Activated T-cell treated with anti-CD3 and anti-CD28 coated beads, Interleukin-2, amount 50 U/mL, for 24 hours (primary cell): ENCODE data around the gene IL34.

Experiments
- DNase-seq: peaks from one replicate; pipeline ENCODE4 v3.0.0-alpha.2; 2020
- H3K27ac Mint-ChIP-seq: 2 replicates; pipeline ENCODE4 v1.8.0; 2020; ENCODE audit warnings: mild to moderate bottlenecking, mixed read lengths
- H3K27me3 Mint-ChIP-seq: 2 replicates; pipeline ENCODE4 v1.8.0; 2020; ENCODE audit warnings: mixed read lengths
- H3K36me3 Mint-ChIP-seq: 2 replicates; pipeline ENCODE4 v1.8.0; 2020; ENCODE audit warnings: low read depth, mixed read lengths
- H3K4me1 Mint-ChIP-seq: 2 replicates; pipeline ENCODE4 v1.8.0; 2020; ENCODE audit warnings: low read depth, mixed read lengths
- H3K4me3 Mint-ChIP-seq: 2 replicates; pipeline ENCODE4 v1.8.0; 2020; ENCODE audit warnings: mild to moderate bottlenecking, moderate library complexity, mixed read lengths
- H3K9me3 Mint-ChIP-seq: 2 replicates; pipeline ENCODE4 v1.8.0; 2020; ENCODE audit warnings: mixed read lengths

Gene IL34

DNA sequence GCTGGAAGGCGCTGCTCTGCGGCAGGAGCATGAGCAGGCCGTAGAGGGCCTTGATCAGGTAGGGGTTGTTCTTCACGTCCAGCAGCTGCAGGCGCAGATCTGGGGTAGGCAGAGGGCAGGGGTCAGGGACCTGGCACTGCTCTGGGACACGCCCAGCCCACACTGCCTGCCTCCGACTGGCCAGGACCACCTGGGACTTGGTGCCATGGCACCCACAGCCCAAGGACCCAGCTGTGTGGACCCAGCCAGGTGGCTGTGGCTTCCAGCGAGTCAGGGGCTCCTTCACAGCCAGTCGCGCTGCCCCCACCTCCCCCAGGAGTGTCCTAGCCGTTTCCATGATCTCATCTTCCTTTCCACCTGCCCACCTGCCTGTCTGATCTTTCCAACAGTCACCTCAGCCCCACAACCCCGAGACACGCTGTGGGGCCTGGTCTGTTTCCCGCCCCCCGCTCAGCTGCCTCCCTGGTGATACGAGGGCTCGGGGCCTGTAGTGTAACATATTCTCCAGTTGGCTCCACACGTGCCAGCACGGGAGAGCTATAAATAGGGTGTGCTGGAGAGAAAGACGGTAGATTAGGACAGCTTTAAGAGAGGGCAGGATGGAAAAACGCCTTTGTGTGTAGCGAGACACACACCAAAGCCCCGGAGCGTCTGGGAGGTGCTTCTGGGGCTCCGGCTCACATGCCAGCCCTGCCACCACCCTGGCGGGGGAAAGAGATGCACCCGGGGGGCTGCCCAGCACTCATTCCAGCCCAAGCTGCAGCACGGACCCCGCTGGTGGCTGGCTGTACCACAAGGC, 46.7 kb downstream of the IL34 start:
- peaks cover 23% of the 10 kb centered on the region for H3K4me1 Mint-ChIP-seq
- peaks cover 16% of the 10 kb centered on the region for H3K36me3 Mint-ChIP-seq
- DNase-seq = no peak
- no peaks in the 10 kb centered on the region for H3K27me3 Mint-ChIP-seq
- no peak overlapping the region for H3K4me3 Mint-ChIP-seq
- H3K27ac Mint-ChIP-seq = peak overlapping the region; percentile 39
- H3K9me3 Mint-ChIP-seq = no peaks in the 10 kb centered on the region

DNA sequence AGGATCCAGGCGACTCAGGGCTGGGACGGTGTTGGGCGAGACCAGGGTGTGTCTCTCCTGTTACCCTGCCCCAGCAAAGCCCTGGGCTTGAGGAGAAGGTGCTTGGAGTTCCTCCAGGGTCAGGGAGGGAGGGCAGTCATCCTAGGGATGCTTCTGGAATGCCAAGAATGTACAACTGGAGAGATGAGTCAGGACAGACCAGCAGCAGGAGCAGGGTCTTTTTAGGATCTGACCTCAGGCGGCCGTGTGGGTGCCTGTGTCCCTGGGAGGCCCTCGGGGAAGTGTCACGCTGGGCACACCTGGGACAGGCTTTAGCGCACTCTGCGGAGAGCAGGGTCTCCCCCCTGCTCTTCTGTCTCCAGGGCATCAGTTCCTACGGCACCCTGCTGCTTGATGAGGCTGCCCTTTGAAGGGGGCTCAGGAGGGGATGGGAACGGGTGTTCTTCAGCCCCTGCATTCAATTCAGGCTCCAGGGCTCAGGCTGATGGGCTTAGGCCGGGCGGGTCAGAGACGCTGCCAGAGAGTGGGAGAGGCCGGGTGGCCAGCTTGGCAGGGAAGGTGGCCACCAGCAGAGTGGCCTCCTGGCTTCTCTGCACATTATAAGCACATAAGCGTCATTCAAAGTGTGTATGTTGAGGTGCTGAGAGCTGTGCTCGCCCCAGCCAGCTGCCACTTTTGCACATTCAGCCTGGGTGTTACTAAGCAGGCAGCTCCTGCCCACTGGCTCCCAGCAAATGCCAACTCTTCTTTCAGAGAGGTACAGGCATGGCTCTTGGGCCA, 47.9 kb downstream of the IL34 start:
- Mint-ChIP-seq H3K27ac (no peak overlapping the region), H3K4me3 (no peak overlapping the region), H3K36me3 (peaks cover 25% of the 10 kb centered on the region), H3K9me3 (no peaks in the 10 kb centered on the region), H3K27me3 (no peaks in the 10 kb centered on the region), H3K4me1 (peaks cover 26% of the 10 kb centered on the region)
- DNase-seq = no peak

DNA sequence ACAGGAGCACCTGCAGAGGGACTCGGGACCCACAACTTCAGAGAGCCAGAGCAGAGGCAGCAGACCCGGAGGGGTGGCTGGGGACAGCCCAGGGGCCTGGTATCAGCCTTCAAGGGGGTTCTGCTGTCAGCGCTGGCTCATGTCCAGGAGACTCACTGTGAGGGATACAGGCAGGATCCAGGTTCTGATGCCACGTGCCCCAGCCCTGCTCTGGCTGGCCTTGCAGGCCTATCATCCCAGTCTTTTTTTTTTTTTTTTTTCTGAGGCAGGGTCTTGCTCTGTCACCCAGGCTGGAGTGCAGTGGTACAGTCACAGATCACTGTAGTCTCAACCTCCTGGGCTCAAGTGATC, 48.5 kb downstream of the IL34 start:
- Mint-ChIP-seq H3K27ac (no peak overlapping the region), H3K36me3 (peaks cover 30% of the 10 kb centered on the region), H3K4me1 (peaks cover 26% of the 10 kb centered on the region)

DNA sequence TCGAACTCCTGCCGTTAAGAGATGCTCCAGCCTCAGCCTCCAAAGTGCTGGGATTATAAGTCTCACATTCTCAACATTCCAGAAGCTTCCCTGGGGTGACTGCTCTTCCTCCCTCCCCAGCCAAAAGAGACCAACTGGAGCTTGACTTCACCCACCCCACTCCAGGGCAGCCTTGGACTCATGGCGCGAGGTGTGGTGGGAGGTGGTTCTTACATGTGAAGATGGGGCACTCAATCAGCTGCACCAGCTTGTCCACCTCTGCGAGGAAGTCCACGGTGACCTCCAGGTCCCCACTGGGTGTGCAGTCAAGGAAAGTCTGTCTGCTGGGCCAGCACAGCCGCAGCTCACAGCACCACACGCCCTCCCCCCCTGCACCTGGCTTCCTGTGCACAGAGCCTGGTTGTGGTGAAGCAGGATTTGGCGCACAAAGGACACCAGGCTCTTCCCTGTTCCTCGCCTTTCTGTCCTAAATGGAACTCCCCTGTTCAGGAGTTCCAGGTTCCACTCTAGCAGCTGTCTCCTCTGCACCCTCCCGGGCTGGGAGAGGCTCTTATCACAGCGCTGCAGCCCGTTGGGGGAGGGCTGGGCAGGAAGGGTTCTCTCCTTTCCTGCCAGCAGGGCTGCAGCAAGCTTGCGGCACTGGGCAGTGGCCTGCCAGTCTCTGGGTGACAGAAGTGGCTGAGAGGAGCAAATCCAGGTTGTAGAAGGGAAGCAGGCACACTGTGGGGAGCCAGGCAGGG, 49.1 kb downstream of the IL34 start:
- H3K4me3 Mint-ChIP-seq = no peak overlapping the region
- peaks cover 26% of the 10 kb centered on the region for H3K4me1 Mint-ChIP-seq
- DNase-seq = no peak
- peak overlapping the region; percentile 63 for H3K27ac Mint-ChIP-seq
- no peaks in the 10 kb centered on the region for H3K9me3 Mint-ChIP-seq
- H3K36me3 Mint-ChIP-seq = peaks cover 32% of the 10 kb centered on the region
- H3K27me3 Mint-ChIP-seq = no peaks in the 10 kb centered on the region

More for the DNA sequence above, 48.5 kb downstream of the IL34 start:
- Mint-ChIP-seq H3K4me3 (no peak overlapping the region), H3K27me3 (no peaks in the 10 kb centered on the region), H3K9me3 (no peaks in the 10 kb centered on the region)
- DNase-seq = no peak

DNA sequence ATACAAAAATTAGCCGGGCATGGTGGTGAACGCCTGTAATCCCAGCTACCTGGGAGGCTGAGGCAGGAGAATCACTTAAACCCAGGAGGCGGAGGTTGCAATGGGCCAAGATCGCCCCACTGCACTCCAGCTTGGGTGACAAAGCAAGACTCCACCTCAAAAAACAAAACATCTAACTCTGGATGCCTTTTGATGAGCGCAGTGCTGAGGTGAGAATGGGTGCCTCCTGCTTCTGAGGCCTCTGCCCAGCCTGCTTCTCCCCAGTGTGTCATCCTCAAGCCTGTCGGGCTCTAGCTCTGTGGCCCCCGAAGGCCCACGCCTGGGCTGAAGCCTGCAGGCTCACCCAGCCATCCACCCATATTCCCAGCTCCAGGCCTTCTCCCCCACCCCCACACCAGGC, 50.0 kb downstream of the IL34 start:
- Mint-ChIP-seq H3K4me1 (peaks cover 26% of the 10 kb centered on the region), H3K36me3 (peaks cover 34% of the 10 kb centered on the region), H3K27me3 (no peaks in the 10 kb centered on the region), H3K4me3 (no peak overlapping the region), H3K9me3 (no peaks in the 10 kb centered on the region), H3K27ac (peak overlapping the region; percentile 72)
- DNase-seq = no peak

DNA sequence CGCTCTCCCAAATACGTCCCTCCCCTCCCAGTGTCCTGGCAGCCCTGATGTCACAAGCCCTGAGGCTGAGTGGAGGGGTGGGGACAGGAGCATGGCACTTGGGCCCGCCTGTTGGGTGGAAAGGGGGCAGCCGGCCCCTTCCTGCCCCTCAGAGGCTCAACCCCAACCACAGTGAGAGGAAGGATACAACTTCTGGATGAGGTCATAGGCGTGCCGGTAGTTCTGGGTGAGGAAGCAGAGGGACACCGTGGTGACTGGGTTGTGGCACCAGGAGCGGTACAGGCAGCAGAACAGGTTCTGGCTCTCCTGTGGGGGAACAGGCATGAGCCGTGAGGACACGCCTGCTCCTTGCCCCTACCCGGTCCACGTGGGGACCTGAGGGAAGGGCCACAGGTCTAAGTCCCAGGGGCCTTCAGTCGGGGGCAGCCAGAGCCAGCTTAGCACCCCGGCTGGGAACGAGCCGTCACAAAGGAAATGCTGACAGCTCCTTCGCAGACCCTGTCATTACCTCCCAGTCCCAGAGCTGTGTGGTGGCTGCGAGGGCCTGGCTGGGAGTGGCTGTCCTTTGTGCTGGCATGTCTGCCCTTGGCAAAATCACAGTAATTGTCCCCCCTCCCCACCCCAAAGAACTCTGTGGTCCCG, 50.7 kb downstream of the IL34 start:
- Mint-ChIP-seq H3K36me3 (peaks cover 37% of the 10 kb centered on the region), H3K27me3 (no peaks in the 10 kb centered on the region), H3K27ac (peak overlapping the region; percentile 72), H3K4me3 (no peak overlapping the region), H3K4me1 (peaks cover 26% of the 10 kb centered on the region), H3K9me3 (no peaks in the 10 kb centered on the region)
- DNase-seq = no peak

DNA sequence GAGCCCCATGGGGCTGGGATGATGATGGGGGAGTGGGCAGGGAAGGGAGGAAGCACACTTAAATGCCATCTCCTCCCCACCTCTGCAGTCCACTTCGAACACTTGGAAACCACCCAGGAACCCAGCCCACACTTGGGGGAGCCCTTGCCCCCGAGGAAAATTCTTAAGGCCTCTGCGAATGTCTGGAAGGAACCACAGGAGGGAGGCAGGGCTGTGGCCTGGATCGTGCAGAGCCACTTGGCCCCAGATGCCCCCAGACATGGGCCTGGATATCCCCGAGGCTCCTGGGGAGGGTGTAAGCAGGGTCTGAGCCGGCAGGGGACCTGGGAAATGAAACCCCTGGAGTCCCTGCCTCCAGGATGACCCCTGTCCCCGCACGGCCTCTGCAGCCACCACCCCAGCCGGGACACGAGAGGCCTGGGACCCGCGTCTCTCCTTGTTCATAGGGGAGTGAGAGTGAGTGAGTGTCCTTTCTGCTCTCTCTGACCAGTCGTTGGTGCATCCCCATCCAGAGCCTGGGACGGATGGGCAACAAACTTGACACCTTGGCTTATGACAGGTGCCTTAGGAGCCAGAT, 51.3 kb downstream of the IL34 start:
- peaks cover 26% of the 10 kb centered on the region for H3K4me1 Mint-ChIP-seq
- peaks cover 37% of the 10 kb centered on the region for H3K36me3 Mint-ChIP-seq
- H3K9me3 Mint-ChIP-seq = no peaks in the 10 kb centered on the region
- no peak overlapping the region for H3K4me3 Mint-ChIP-seq
- no peak for DNase-seq
- peak overlapping the region; percentile 72 for H3K27ac Mint-ChIP-seq
- H3K27me3 Mint-ChIP-seq = no peaks in the 10 kb centered on the region

DNA sequence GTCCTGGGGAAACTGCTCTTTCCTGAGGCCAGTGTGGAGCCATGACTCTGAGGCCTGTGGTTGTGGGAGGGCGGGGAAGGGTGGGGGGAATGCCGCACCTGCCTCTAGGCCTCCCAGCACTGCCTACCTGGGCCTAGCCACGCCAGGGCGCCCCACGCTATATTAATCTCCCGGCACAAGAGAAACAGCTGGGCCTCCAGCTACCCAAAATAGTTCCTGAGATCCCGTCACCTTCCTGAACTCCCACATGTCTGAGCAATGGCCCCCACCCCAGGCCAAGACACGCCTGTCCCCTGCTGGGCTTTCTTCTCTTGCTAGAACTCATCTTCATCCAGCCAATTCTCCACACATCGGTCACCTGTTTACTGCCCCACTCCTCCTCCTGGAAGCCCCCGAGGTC, 52.5 kb downstream of the IL34 start:
- Mint-ChIP-seq H3K27me3 (no peaks in the 10 kb centered on the region), H3K36me3 (peaks cover 34% of the 10 kb centered on the region), H3K27ac (no peak overlapping the region), H3K4me1 (peaks cover 26% of the 10 kb centered on the region), H3K9me3 (no peaks in the 10 kb centered on the region), H3K4me3 (no peak overlapping the region)
- DNase-seq = no peak

DNA sequence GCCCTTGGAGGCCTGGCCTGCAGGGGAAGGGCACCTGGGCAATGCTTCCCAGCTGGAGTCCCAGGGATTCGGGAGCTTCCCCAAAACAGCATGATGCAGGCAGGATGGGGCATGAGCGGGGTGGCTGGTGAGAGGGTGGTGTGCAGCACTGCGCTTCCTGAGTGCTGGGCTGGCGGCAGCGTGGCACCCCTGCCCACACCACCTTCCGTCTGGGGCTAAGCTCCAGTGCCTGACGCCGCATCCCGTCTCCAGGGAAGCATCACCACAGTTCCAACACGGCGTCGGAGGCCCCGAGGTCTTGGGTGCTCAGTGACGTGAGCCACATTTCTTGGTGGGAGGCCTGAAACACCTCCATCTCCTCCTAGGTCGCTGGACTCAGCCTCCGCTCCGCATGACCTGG, 53.3 kb downstream of the IL34 start:
- H3K4me1 Mint-ChIP-seq = peaks cover 26% of the 10 kb centered on the region
- no peak overlapping the region for H3K27ac Mint-ChIP-seq
- no peak overlapping the region for H3K4me3 Mint-ChIP-seq
- no peaks in the 10 kb centered on the region for H3K9me3 Mint-ChIP-seq
- peaks cover 33% of the 10 kb centered on the region for H3K36me3 Mint-ChIP-seq
- no peak for DNase-seq
- H3K27me3 Mint-ChIP-seq = no peaks in the 10 kb centered on the region

DNA sequence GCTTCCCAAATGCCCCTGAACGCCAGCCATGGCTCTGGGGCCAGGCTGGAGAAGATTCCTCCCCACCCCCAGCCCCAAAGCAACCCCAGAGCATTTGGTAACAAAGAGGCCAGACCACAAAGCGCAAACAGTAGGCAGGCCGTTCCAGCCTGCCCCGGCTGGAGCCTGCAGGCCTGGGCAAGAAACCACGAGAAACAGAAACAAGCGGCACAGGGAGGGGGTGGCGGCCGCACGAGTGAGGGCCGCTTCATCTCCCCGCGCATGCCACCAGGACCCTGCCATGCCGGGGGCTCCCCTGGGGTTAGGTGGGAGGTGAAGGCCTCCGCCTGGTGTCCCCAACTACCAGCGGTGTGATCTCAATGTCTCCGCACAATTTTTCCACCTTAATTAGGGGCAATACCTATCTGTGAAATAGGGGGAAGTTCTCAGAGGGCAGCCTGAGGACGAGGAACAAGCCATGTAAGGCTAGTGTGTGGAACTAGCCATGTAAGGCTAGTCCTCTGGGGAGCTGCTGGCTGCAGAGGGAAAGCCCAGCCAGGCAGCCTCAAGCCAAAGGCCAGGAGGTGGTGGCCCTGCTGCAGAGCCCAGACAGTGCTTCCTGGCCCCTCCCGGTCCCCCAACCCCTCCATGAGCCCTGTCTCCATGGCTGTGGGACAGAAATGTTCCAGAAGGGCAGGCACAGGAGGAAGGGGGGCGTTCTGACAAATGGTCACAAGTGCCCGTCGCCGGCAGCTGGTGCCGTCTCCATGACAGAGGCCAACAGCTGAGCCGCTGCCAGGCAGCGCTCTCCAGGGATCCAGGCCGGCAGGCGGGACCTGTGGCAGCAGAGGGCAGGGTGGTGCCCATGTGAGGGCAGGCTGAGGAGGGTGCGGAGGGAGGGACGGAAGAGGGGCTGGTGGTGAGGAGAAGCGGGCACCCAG, 54.0 kb downstream of the IL34 start:
- Mint-ChIP-seq H3K36me3 (peaks cover 31% of the 10 kb centered on the region), H3K27ac (no peak overlapping the region), H3K4me1 (peaks cover 25% of the 10 kb centered on the region), H3K27me3 (no peaks in the 10 kb centered on the region), H3K4me3 (no peak overlapping the region), H3K9me3 (no peaks in the 10 kb centered on the region)
- DNase-seq = no peak

DNA sequence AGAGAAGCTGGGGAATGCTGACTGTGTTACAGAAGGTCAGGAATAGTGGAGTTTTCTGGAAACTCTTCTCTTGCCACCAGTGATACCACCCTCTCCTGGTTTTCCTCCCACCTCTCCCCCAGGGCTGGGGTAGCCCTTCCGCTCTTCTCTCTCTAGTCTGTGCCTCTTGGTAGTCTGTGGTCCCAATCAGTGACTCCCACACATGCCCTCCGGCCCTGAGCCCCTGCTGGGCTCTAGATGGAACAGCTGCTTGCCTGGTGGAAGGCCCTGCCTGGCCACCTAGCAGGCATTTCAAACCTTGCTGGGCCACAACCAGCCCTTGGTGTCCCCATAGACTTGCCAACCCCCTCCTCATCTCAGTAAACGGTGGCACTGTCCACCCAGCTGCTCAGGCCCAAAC, 54.7 kb downstream of the IL34 start:
- no peak for DNase-seq
- H3K27me3 Mint-ChIP-seq = no peaks in the 10 kb centered on the region
- H3K4me3 Mint-ChIP-seq = no peak overlapping the region
- H3K4me1 Mint-ChIP-seq = peaks cover 18% of the 10 kb centered on the region
- no peaks in the 10 kb centered on the region for H3K9me3 Mint-ChIP-seq
- peaks cover 27% of the 10 kb centered on the region for H3K36me3 Mint-ChIP-seq
- H3K27ac Mint-ChIP-seq = no peak overlapping the region

DNA sequence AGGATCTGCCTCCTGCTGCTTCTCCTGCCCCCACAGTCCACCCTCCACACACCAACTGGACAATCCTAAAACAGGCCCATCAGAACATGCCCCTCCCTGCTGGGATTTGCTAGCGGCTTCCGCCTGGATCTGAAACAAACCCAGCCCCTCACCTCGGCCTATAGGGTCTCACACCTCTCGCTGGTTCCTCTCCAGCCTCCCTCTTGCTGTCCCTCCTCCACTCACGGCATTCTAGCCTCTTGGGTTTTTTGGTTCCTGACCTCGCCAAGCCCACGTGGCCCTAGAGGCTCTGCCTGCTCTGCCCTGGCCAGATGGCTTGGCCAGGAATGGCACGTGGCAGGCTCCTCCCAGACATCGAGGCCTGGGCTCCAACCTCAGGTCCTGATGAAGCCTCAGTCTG, 55.2 kb downstream of the IL34 start:
- Mint-ChIP-seq H3K9me3 (no peaks in the 10 kb centered on the region), H3K36me3 (peaks cover 27% of the 10 kb centered on the region), H3K27ac (no peak overlapping the region), H3K4me1 (peaks cover 14% of the 10 kb centered on the region), H3K27me3 (no peaks in the 10 kb centered on the region), H3K4me3 (no peak overlapping the region)
- DNase-seq = no peak

DNA sequence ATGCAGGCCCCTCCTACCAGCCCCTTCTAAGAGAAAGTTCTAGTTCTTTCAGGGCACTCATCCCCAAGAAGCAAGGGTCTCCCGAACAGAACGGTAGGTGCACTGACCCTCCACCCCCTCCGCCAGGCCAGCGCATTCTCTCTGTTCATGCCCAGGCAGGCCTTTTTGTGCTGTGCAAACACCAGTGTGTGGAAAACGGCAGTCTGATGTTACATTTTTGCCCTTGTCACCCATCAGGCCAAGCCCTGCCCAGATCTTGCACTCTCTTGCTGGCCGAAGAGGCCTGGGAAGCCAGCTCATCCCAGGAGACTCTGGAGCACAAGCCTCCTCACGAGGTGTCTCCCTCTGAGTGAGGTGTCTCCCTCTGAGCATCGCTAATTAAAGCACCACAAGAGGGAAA, 55.6 kb downstream of the IL34 start:
- Mint-ChIP-seq H3K9me3 (no peaks in the 10 kb centered on the region), H3K4me3 (no peak overlapping the region), H3K27ac (no peak overlapping the region), H3K36me3 (peaks cover 25% of the 10 kb centered on the region), H3K4me1 (peaks cover 10% of the 10 kb centered on the region), H3K27me3 (no peaks in the 10 kb centered on the region)
- no peak for DNase-seq
